IPS-18a (cell line): ENCODE measurements around the gene RILP.

ENCODE experiments used
- H3K27ac ChIP-seq: one replicate; pipeline ENCODE4 v1.5.1; 2013; ENCODE audit warnings: low read length
- H3K27me3 ChIP-seq: one replicate; pipeline ENCODE4 v1.6.1; 2013; ENCODE audit warnings: mild to moderate bottlenecking, low read length; ENCODE audit not compliant: control insufficient read depth, insufficient read depth
- H3K36me3 ChIP-seq: one replicate; pipeline ENCODE4 v1.6.1; 2013; ENCODE audit warnings: low read depth, low read length; ENCODE audit not compliant: control insufficient read depth
- H3K4me1 ChIP-seq: one replicate; pipeline ENCODE4 v1.6.1; 2013; ENCODE audit warnings: low read depth, low read length; ENCODE audit not compliant: control insufficient read depth
- H3K4me3 ChIP-seq: one replicate; pipeline ENCODE4 v1.5.1; 2013; ENCODE audit warnings: low read length
- H3K9ac ChIP-seq: one replicate; pipeline ENCODE4 v1.6.1; 2013; ENCODE audit warnings: mild to moderate bottlenecking, low read length, moderate library complexity
- H3K9me3 ChIP-seq: one replicate; pipeline ENCODE4 v1.6.1; 2013; ENCODE audit warnings: low read depth, low read length; ENCODE audit not compliant: control insufficient read depth

RILP gene

GRCh38 chr17:1645207-1646171 is 4.2 kb downstream of the RILP start, which contains the start of gene SCARF1:
Gene SCARF1, minus strand, starts transcription at chr17:1645732. Its CDS starts 35 bp downstream, at chr17:1645697.
- Histone ChIP-seq H3K4me3 (no peak within 1 kb of the TSS), H3K4me1 (peaks cover 9% of the 10 kb centered on the region), H3K9me3 (no peaks in the 10 kb centered on the region), H3K9ac (no peak within 1 kb of the TSS), H3K27ac (no peak within 1 kb of the TSS), H3K27me3 (peaks cover 20% of the 10 kb centered on the region), H3K36me3 (peaks cover under 1% of the 10 kb centered on the region)

- Histone ChIP-seq H3K9me3 (no peaks in the 10 kb centered on the region), H3K27ac (no peak overlapping the region), H3K9ac (no peak overlapping the region), H3K4me3 (no peak overlapping the region), H3K36me3 (no peaks in the 10 kb centered on the region), H3K4me1 (peaks cover 5% of the 10 kb centered on the region), H3K27me3 (peaks cover 20% of the 10 kb centered on the region)
These were observed 5.0 kb downstream of the RILP start for GRCh38 chr17:1644493-1645206.

- H3K27me3 ChIP-seq, result peaks cover 20% of the 10 kb centered on the region
- H3K36me3 ChIP-seq, result no peaks in the 10 kb centered on the region
- no peak overlapping the region for H3K27ac ChIP-seq
- no peaks in the 10 kb centered on the region for H3K9me3 ChIP-seq
- H3K4me1 ChIP-seq, result peaks cover 5% of the 10 kb centered on the region
- no peak overlapping the region for H3K9ac ChIP-seq
- H3K4me3 ChIP-seq, result peak overlapping the region; percentile 45
These were observed 5.6 kb downstream of the RILP start for GRCh38 chr17:1643999-1644492.

- Histone ChIP-seq H3K9ac (no peak overlapping the region), H3K4me1 (peaks cover 5% of the 10 kb centered on the region), H3K4me3 (peak overlapping the region; percentile 45), H3K9me3 (no peaks in the 10 kb centered on the region), H3K27ac (no peak overlapping the region), H3K27me3 (peaks cover 20% of the 10 kb centered on the region), H3K36me3 (no peaks in the 10 kb centered on the region)
These were observed 6.2 kb downstream of the RILP start for GRCh38 chr17:1643293-1643998.

DNA sequence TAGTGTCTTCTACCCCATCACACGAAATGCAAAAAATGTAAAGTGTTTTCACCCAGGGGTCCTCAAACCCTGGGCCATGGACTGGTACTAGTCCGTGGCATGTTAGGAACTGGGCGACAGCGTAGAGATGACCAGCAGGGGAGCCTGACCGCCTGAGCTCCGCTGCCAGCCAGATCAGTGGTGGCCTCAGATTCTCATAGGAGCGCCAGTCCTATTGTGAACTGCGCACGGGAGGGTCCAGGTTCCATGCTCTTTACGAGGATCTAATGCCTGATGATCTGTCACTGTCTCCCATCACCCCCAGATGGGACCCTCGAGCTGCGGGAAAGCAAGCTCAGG is 8.6 kb downstream of the RILP start:
- no peak overlapping the region for H3K27ac ChIP-seq
- H3K9me3 ChIP-seq, result no peaks in the 10 kb centered on the region
- peaks cover 12% of the 10 kb centered on the region for H3K27me3 ChIP-seq
- no peak overlapping the region for H3K4me3 ChIP-seq
- H3K9ac ChIP-seq, result no peak overlapping the region
- no peaks in the 10 kb centered on the region for H3K36me3 ChIP-seq
- H3K4me1 ChIP-seq, result peaks cover 5% of the 10 kb centered on the region

DNA sequence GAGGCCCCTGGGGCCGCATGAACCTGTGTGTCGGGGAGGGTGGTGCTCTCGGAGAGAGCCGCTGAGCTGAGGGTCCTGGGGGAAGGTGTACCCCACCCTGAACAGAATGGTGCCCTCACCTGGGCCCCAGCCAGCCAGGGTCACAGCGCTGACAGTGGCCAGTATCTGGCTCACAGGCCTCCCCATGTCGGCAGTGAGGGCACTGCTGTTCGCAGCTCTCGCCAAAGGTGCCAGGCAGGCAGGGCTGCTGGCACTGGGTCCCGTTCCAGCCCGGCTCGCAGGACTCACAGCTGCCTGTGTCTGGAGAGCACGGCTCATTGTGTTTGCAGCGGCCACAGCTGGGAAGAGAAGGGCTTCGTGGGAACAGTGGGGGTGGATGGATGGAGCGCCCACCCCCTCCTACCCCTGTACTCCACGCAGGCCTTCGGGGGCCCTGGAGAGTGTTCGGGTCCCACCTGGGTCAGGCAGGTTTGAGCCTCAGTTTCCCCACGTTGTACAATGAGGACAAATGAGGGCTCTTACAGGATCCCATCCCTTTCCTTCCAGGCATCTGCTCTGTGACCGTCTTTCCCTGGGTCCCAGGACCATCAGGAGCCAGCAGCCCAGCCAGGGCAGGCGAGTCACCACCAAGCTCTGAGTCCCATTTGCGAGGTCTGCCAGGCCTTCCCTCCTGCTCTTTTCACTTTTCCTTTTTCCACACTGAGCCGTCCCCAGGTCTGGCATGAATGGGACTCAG is 9.2 kb downstream of the RILP start:
- H3K27me3 ChIP-seq, result peaks cover 12% of the 10 kb centered on the region
- H3K27ac ChIP-seq, result no peak overlapping the region
- no peak overlapping the region for H3K9ac ChIP-seq
- no peak overlapping the region for H3K4me3 ChIP-seq
- peaks cover 5% of the 10 kb centered on the region for H3K4me1 ChIP-seq
- H3K36me3 ChIP-seq, result no peaks in the 10 kb centered on the region
- H3K9me3 ChIP-seq, result no peaks in the 10 kb centered on the region

DNA sequence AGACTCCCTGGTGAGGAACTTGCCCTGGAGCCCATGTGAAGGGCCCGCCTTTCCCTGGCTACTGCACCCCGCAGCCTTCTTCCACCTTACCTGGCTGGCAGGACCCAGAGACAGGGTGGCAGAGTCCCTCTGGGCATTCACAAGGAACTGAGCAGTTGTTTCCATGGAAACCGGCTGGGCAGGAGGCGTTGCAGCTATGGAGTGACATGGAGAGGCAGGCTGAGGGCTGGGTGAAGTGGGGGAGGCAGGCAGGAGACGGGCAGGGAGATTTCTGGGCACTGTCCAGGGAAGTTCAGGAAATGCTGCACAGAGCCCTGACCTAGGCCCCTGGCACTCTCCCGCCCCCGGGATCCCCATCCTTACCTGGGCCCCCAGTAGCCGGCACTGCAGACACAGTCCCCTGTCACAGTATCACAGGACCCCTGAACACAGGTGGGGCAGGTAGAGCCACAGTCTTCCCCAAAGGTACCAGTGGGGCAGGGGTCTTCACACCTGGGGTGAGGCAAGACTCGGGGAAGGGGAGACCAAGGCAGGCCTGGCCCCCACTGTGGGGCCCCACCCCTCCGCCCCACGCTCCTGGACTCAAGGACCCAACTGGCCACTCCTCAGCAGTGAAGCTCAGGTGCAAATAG is 10.0 kb downstream of the RILP start:
- no peak overlapping the region for H3K4me3 ChIP-seq
- H3K36me3 ChIP-seq, result no peaks in the 10 kb centered on the region
- H3K27ac ChIP-seq, result no peak overlapping the region
- H3K9me3 ChIP-seq, result no peaks in the 10 kb centered on the region
- H3K27me3 ChIP-seq, result peaks cover 11% of the 10 kb centered on the region
- peaks cover 5% of the 10 kb centered on the region for H3K4me1 ChIP-seq
- no peak overlapping the region for H3K9ac ChIP-seq

DNA sequence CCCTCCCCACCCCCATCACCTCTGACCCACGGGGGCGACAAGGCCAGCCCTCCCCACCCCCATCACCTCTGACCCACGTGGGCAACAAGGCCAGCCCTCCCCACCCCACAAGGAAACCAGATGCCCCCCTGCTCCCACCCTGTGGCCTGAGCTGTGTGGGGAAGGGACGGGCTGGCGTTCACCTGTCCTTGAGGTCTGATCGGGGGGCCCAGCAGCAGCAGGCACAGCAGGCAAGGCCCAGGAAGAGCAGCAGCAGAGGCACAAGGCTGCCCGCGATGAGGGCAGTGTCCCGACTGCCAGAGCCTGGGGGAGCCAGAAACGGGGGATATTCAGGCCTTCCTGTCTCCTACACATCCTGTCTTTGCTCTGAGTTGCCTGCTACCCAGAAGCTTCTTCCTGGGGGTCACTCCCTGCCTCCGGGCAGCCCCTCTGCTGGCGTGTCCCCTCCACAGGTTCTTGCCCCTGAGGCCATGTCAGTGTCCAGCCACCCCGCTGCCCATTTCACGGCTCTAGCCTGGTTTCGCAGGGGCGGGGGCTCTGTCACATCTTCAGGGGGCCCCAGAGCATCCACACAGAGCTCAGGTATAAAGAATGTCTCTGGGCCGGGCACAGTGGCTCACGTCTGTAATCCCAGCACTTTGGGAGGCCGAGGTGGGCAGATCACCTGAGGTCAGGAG is 10.9 kb downstream of the RILP start:
- no peak overlapping the region for H3K27ac ChIP-seq
- no peaks in the 10 kb centered on the region for H3K9me3 ChIP-seq
- H3K36me3 ChIP-seq, result no peaks in the 10 kb centered on the region
- no peak overlapping the region for H3K4me3 ChIP-seq
- H3K9ac ChIP-seq, result no peak overlapping the region
- no peaks in the 10 kb centered on the region for H3K4me1 ChIP-seq
- peaks cover 2% of the 10 kb centered on the region for H3K27me3 ChIP-seq

DNA sequence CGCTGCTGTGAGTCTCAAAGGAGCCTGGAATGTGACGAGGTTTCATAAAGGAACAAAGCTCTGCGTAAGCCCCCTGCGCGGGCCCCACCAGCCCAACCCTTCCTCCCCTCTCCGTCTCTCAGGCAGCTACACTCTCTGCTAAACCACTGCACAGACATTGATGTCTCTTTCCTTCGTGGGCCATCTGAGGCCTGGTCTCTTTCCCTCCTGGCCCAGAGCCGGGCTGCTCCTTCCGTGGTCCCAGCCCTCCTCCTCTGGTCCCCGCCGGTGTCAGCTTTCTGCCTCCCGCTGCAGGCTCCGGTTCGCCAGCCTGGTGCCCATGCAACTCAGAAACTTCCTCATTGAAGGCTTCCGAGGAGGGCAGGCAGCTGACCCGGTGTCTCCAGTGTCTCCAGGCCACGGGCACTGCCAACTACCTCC is 11.5 kb downstream of the RILP start:
- no peaks in the 10 kb centered on the region for H3K9me3 ChIP-seq
- no peak overlapping the region for H3K9ac ChIP-seq
- no peaks in the 10 kb centered on the region for H3K4me1 ChIP-seq
- H3K27ac ChIP-seq, result no peak overlapping the region
- no peaks in the 10 kb centered on the region for H3K36me3 ChIP-seq
- no peaks in the 10 kb centered on the region for H3K27me3 ChIP-seq
- no peak overlapping the region for H3K4me3 ChIP-seq

GRCh38 chr17:1636732-1637285 is 12.9 kb downstream of the RILP start:
- Histone ChIP-seq H3K27ac (no peak overlapping the region), H3K27me3 (no peaks in the 10 kb centered on the region), H3K9me3 (no peaks in the 10 kb centered on the region), H3K36me3 (no peaks in the 10 kb centered on the region), H3K4me1 (no peaks in the 10 kb centered on the region), H3K4me3 (no peak overlapping the region), H3K9ac (no peak overlapping the region)
